ENCODE data around the gene KRABD2.

KRABD2 gene

GRCh38 chr17:8365143-8365542 lies 11.4 kb downstream of the KRABD2 start:
- no peak overlapping the region for H3K4me3 ChIP-seq (ENCODE audit: low read depth, low read length)
- no peak for DNase-seq (ENCODE audit: low read depth)
- TF ChIP-seq CTCF (IDR thresholded peaks at IDR 0.05; ENCODE audit: control insufficient read depth, extremely low read depth, insufficient read depth) = no peak

- TF ChIP-seq CTCF (IDR thresholded peaks at IDR 0.05; ENCODE audit: control insufficient read depth, extremely low read depth, insufficient read depth) = no peak
- DNase-seq (ENCODE audit: low read depth) = no peak
- no peak overlapping the region for H3K4me3 ChIP-seq (ENCODE audit: low read depth, low read length)
Measured at GRCh38 chr17:8362651-8363332, 13.7 kb downstream of the KRABD2 start.

- no peak overlapping the region for H3K4me3 ChIP-seq (ENCODE audit: low read depth, low read length)
- no peak for DNase-seq (ENCODE audit: low read depth)
- no peak for TF ChIP-seq CTCF (IDR thresholded peaks at IDR 0.05; ENCODE audit: control insufficient read depth, extremely low read depth, insufficient read depth)
Measured at GRCh38 chr17:8360751-8361150, 15.8 kb downstream of the KRABD2 start.

- no peak for TF ChIP-seq CTCF (IDR thresholded peaks at IDR 0.05; ENCODE audit: control insufficient read depth, extremely low read depth, insufficient read depth)
- DNase-seq (ENCODE audit: low read depth) = no peak
- no peak overlapping the region for H3K4me3 ChIP-seq (ENCODE audit: low read depth, low read length)
Measured at GRCh38 chr17:8360260-8360659, 16.2 kb downstream of the KRABD2 start.

- H3K4me3 ChIP-seq (ENCODE audit: low read depth, low read length) = no peak overlapping the region
- no peak for DNase-seq (ENCODE audit: low read depth)
- TF ChIP-seq CTCF (IDR thresholded peaks at IDR 0.05; ENCODE audit: control insufficient read depth, extremely low read depth, insufficient read depth) = no peak
Measured at GRCh38 chr17:8359769-8360168, 16.7 kb downstream of the KRABD2 start.

- TF ChIP-seq CTCF (IDR thresholded peaks at IDR 0.05; ENCODE audit: control insufficient read depth, extremely low read depth, insufficient read depth) = no peak
- no peak overlapping the region for H3K4me3 ChIP-seq (ENCODE audit: low read depth, low read length)
- DNase-seq (ENCODE audit: low read depth) = no peak
Measured at GRCh38 chr17:8357910-8358309, 18.6 kb downstream of the KRABD2 start.

GRCh38 chr17:8354236-8354635 lies 22.3 kb downstream of the KRABD2 start:
- DNase-seq (ENCODE audit: low read depth) = no peak
- no peak overlapping the region for H3K4me3 ChIP-seq (ENCODE audit: low read depth, low read length)
- TF ChIP-seq CTCF (IDR thresholded peaks at IDR 0.05; ENCODE audit: control insufficient read depth, extremely low read depth, insufficient read depth) = no peak

Data from LNCaP clone FGC (cell line).